ENCODE results near the gene TMCC2. TPM values are rescaled to one million over a fixed set of nuclear protein-coding genes. Genes with fewer than 3 reads are reported as not detected.
A peak's percentile ranks its signal among the peaks of the same experiment; 100 is the strongest.
"Not testable (repeated sequence)": the region's sequence is repeated elsewhere in the genome, so short reads cannot be mapped to it uniquely, and the experiment has no call there.

TMCC2 gene
- polyA plus RNA-seq, 2 donors: 0.58 to 0.59 TPM

GRCh38 chr1:205226868-205227583, 720 bp upstream of the TMCC2 start:
- 10 to 11% methylated on average over 8 of the region's 8 CpGs for whole genome bisulfite sequencing, 2 donors
- H3K36me3 ChIP-seq (ENCODE audit: control insufficient read depth in 2 of 2, insufficient read depth in 2 of 2, low read length in 1 of 2): no peaks in the 10 kb centered on the region
- no peaks in the 10 kb centered on the region for H3K9me3 ChIP-seq (ENCODE audit: control insufficient read depth in 2 of 2, insufficient read depth in 1 of 2, low read depth in 1 of 2, low read length in 1 of 2)
- no peaks in the 10 kb centered on the region for H3K27me3 ChIP-seq (ENCODE audit: control insufficient read depth in 1 of 2, insufficient read depth in 2 of 2, low read length in 2 of 2)
- no peak overlapping the region for H3K27ac ChIP-seq (ENCODE audit: low read depth in 2 of 2, low read length in 1 of 2)
- H3K4me3 ChIP-seq (ENCODE audit: low read depth in 1 of 2, low read length in 2 of 2): peak overlapping the region; percentile 58 to 71
- H3K4me1 ChIP-seq (ENCODE audit: control insufficient read depth in 2 of 2, insufficient read depth in 2 of 2, low read length in 1 of 2): peaks cover 0 to 7% of the 10 kb centered on the region in 2 donors

GRCh38 chr1:205228093-205228521, 361 bp downstream of the TMCC2 start:
- H3K9me3 ChIP-seq (ENCODE audit: control insufficient read depth in 2 of 2, insufficient read depth in 1 of 2, low read depth in 1 of 2, low read length in 1 of 2): no peaks in the 10 kb centered on the region
- WGBS, 2 donors: 0 to 1% methylated on average over 21 to 27 of the region's 27 CpGs
- H3K4me3 ChIP-seq (ENCODE audit: low read depth in 1 of 2, low read length in 2 of 2): peak overlapping the region; percentile 58 to 71
- H3K27ac ChIP-seq (ENCODE audit: low read depth in 2 of 2, low read length in 1 of 2): no peak overlapping the region
- H3K36me3 ChIP-seq (ENCODE audit: control insufficient read depth in 2 of 2, insufficient read depth in 2 of 2, low read length in 1 of 2): no peaks in the 10 kb centered on the region
- H3K27me3 ChIP-seq (ENCODE audit: control insufficient read depth in 1 of 2, insufficient read depth in 2 of 2, low read length in 2 of 2): no peaks in the 10 kb centered on the region
- peaks cover 0 to 7% of the 10 kb centered on the region in 2 donors for H3K4me1 ChIP-seq (ENCODE audit: control insufficient read depth in 2 of 2, insufficient read depth in 2 of 2, low read length in 1 of 2)

GRCh38 chr1:205229399-205229871, 1.7 kb downstream of the TMCC2 start:
- Histone ChIP-seq H3K27me3 (ENCODE audit: control insufficient read depth in 1 of 2, insufficient read depth in 2 of 2, low read length in 2 of 2) (no peaks in the 10 kb centered on the region), H3K27ac (ENCODE audit: low read depth in 2 of 2, low read length in 1 of 2) (no peak overlapping the region), H3K9me3 (ENCODE audit: control insufficient read depth in 2 of 2, insufficient read depth in 1 of 2, low read depth in 1 of 2, low read length in 1 of 2) (no peaks in the 10 kb centered on the region), H3K4me1 (ENCODE audit: control insufficient read depth in 2 of 2, insufficient read depth in 2 of 2, low read length in 1 of 2) (peaks cover 0 to 7% of the 10 kb centered on the region in 2 donors), H3K4me3 (ENCODE audit: low read depth in 1 of 2, low read length in 2 of 2) (peak overlapping the region in 1 of 2 donors; percentile 71), H3K36me3 (ENCODE audit: control insufficient read depth in 2 of 2, insufficient read depth in 2 of 2, low read length in 1 of 2) (no peaks in the 10 kb centered on the region)
- WGBS, 2 donors: 2 to 6% methylated on average over 12 to 14 of the region's 15 CpGs

- WGBS, 2 donors: 39 to 48% methylated on average over 10 of the region's 10 CpGs
- Histone ChIP-seq H3K27ac (ENCODE audit: low read depth in 2 of 2, low read length in 1 of 2) (no peak overlapping the region), H3K36me3 (ENCODE audit: control insufficient read depth in 2 of 2, insufficient read depth in 2 of 2, low read length in 1 of 2) (no peaks in the 10 kb centered on the region), H3K9me3 (ENCODE audit: control insufficient read depth in 2 of 2, insufficient read depth in 1 of 2, low read depth in 1 of 2, low read length in 1 of 2) (no peaks in the 10 kb centered on the region), H3K4me1 (ENCODE audit: control insufficient read depth in 2 of 2, insufficient read depth in 2 of 2, low read length in 1 of 2) (peaks cover 0 to 7% of the 10 kb centered on the region in 2 donors), H3K27me3 (ENCODE audit: control insufficient read depth in 1 of 2, insufficient read depth in 2 of 2, low read length in 2 of 2) (no peaks in the 10 kb centered on the region), H3K4me3 (ENCODE audit: low read depth in 1 of 2, low read length in 2 of 2) (no peak overlapping the region)
Observed at GRCh38 chr1:205229916-205230700, 2.4 kb downstream of the TMCC2 start.

- H3K9me3 ChIP-seq (ENCODE audit: control insufficient read depth in 2 of 2, insufficient read depth in 1 of 2, low read depth in 1 of 2, low read length in 1 of 2): no peaks in the 10 kb centered on the region
- H3K27ac ChIP-seq (ENCODE audit: low read depth in 2 of 2, low read length in 1 of 2): no peak overlapping the region
- WGBS, 2 donors: 77 to 91% methylated on average over 5 of the region's 5 CpGs
- peaks cover 0 to 7% of the 10 kb centered on the region in 2 donors for H3K4me1 ChIP-seq (ENCODE audit: control insufficient read depth in 2 of 2, insufficient read depth in 2 of 2, low read length in 1 of 2)
- no peaks in the 10 kb centered on the region for H3K27me3 ChIP-seq (ENCODE audit: control insufficient read depth in 1 of 2, insufficient read depth in 2 of 2, low read length in 2 of 2)
- no peak overlapping the region for H3K4me3 ChIP-seq (ENCODE audit: low read depth in 1 of 2, low read length in 2 of 2)
- no peaks in the 10 kb centered on the region for H3K36me3 ChIP-seq (ENCODE audit: control insufficient read depth in 2 of 2, insufficient read depth in 2 of 2, low read length in 1 of 2)
Observed at GRCh38 chr1:205230982-205231381, 3.2 kb downstream of the TMCC2 start.

GRCh38 chr1:205232127-205232820, 4.5 kb downstream of the TMCC2 start:
- H3K27me3 ChIP-seq (ENCODE audit: control insufficient read depth in 1 of 2, insufficient read depth in 2 of 2, low read length in 2 of 2): peaks cover 0 to 3% of the 10 kb centered on the region in 2 donors
- peaks cover 0 to 3% of the 10 kb centered on the region in 2 donors for H3K4me1 ChIP-seq (ENCODE audit: control insufficient read depth in 2 of 2, insufficient read depth in 2 of 2, low read length in 1 of 2)
- no peaks in the 10 kb centered on the region for H3K9me3 ChIP-seq (ENCODE audit: control insufficient read depth in 2 of 2, insufficient read depth in 1 of 2, low read depth in 1 of 2, low read length in 1 of 2)
- no peak overlapping the region for H3K27ac ChIP-seq (ENCODE audit: low read depth in 2 of 2, low read length in 1 of 2)
- no peaks in the 10 kb centered on the region for H3K36me3 ChIP-seq (ENCODE audit: control insufficient read depth in 2 of 2, insufficient read depth in 2 of 2, low read length in 1 of 2)
- H3K4me3 ChIP-seq (ENCODE audit: low read depth in 1 of 2, low read length in 2 of 2): no peak overlapping the region
- 94 to 95% methylated on average over 7 of the region's 7 CpGs for WGBS, 2 donors

- Histone ChIP-seq H3K9me3 (ENCODE audit: control insufficient read depth in 2 of 2, insufficient read depth in 1 of 2, low read depth in 1 of 2, low read length in 1 of 2) (no peaks in the 10 kb centered on the region), H3K4me1 (ENCODE audit: control insufficient read depth in 2 of 2, insufficient read depth in 2 of 2, low read length in 1 of 2) (peaks cover 0 to 3% of the 10 kb centered on the region in 2 donors), H3K27ac (ENCODE audit: low read depth in 2 of 2, low read length in 1 of 2) (no peak overlapping the region), H3K36me3 (ENCODE audit: control insufficient read depth in 2 of 2, insufficient read depth in 2 of 2, low read length in 1 of 2) (no peaks in the 10 kb centered on the region), H3K27me3 (ENCODE audit: control insufficient read depth in 1 of 2, insufficient read depth in 2 of 2, low read length in 2 of 2) (peaks cover 0 to 3% of the 10 kb centered on the region in 2 donors), H3K4me3 (ENCODE audit: low read depth in 1 of 2, low read length in 2 of 2) (no peak overlapping the region)
- WGBS, 2 donors: 75 to 79% methylated on average over 3 of the region's 3 CpGs
Observed at GRCh38 chr1:205232945-205233397, 5.2 kb downstream of the TMCC2 start.

GRCh38 chr1:205233986-205234385, 6.2 kb downstream of the TMCC2 start:
- not testable (repeated sequence) for H3K27ac ChIP-seq (ENCODE audit: low read depth in 2 of 2, low read length in 1 of 2); H3K9me3 ChIP-seq (ENCODE audit: control insufficient read depth in 2 of 2, insufficient read depth in 1 of 2, low read depth in 1 of 2, low read length in 1 of 2); H3K4me1 ChIP-seq (ENCODE audit: control insufficient read depth in 2 of 2, insufficient read depth in 2 of 2, low read length in 1 of 2); H3K4me3 ChIP-seq (ENCODE audit: low read depth in 1 of 2, low read length in 2 of 2); H3K36me3 ChIP-seq (ENCODE audit: control insufficient read depth in 2 of 2, insufficient read depth in 2 of 2, low read length in 1 of 2); H3K27me3 ChIP-seq (ENCODE audit: control insufficient read depth in 1 of 2, insufficient read depth in 2 of 2, low read length in 2 of 2)
- 95% methylated on average over 7 of the region's 7 CpGs for WGBS, 2 donors

- no peaks in the 10 kb centered on the region for H3K9me3 ChIP-seq (ENCODE audit: control insufficient read depth in 2 of 2, insufficient read depth in 1 of 2, low read depth in 1 of 2, low read length in 1 of 2)
- no peaks in the 10 kb centered on the region for H3K36me3 ChIP-seq (ENCODE audit: control insufficient read depth in 2 of 2, insufficient read depth in 2 of 2, low read length in 1 of 2)
- H3K27ac ChIP-seq (ENCODE audit: low read depth in 2 of 2, low read length in 1 of 2): no peak overlapping the region
- H3K4me1 ChIP-seq (ENCODE audit: control insufficient read depth in 2 of 2, insufficient read depth in 2 of 2, low read length in 1 of 2): no peaks in the 10 kb centered on the region
- no peak overlapping the region for H3K4me3 ChIP-seq (ENCODE audit: low read depth in 1 of 2, low read length in 2 of 2)
- H3K27me3 ChIP-seq (ENCODE audit: control insufficient read depth in 1 of 2, insufficient read depth in 2 of 2, low read length in 2 of 2): peaks cover 0 to 3% of the 10 kb centered on the region in 2 donors
- 90 to 92% methylated on average over 6 of the region's 6 CpGs for WGBS, 2 donors
Observed at GRCh38 chr1:205235951-205236350, 8.2 kb downstream of the TMCC2 start.
